Suprapubic skin (tissue), 4 donors: ENCODE data around the gene CACNA1D. TPM values are rescaled to one million over a fixed set of nuclear protein-coding genes. Genes with fewer than 3 reads are reported as not detected.

Experiments
- DNase-seq, 2 donors: peaks; one replicate each; pipeline ENCODE4 v3.0.0-alpha.2; 2019; ENCODE audit warnings: low spot score in 2 of 2
- H3K27ac ChIP-seq: fragments of 200-600 bp; sonication (generic); one replicate; pipeline ENCODE4 v1.5.1; 2019
- H3K27me3 ChIP-seq: fragments of 200-600 bp; sonication (generic); one replicate; pipeline ENCODE4 v1.5.1; 2019
- H3K36me3 ChIP-seq: fragments of 200-600 bp; sonication (generic); one replicate; pipeline ENCODE4 v1.5.1; 2019
- H3K4me1 ChIP-seq: fragments of 200-600 bp; sonication (generic); one replicate; pipeline ENCODE4 v1.5.1; 2019
- H3K4me3 ChIP-seq: fragments of 200-600 bp; sonication (generic); one replicate; pipeline ENCODE4 v1.5.1; 2019; ENCODE audit warnings: mild to moderate bottlenecking
- H3K9me3 ChIP-seq: fragments of 200-600 bp; sonication (generic); one replicate; pipeline ENCODE4 v1.5.1; 2019
- EP300 ChIP-seq: sonication (generic); formaldehyde crosslinking; IDR thresholded peaks from one replicate; pipeline ENCODE4 v1.6.1; 2017; ENCODE audit warnings: antibody characterized with exemption
- POLR2A ChIP-seq, 2 donors: fragments of 450-650 bp; IDR thresholded peaks; one replicate each; pipeline ENCODE4 v1.6.1; 2017; ENCODE audit warnings: antibody characterized with exemption in 2 of 2, mild to moderate bottlenecking in 2 of 2, moderate library complexity in 2 of 2
- POLR2AphosphoS5 ChIP-seq, 3 donors: sonication (generic); formaldehyde crosslinking; IDR thresholded peaks; one replicate each; pipeline ENCODE4 v1.6.1; 2017; ENCODE audit warnings: antibody characterized with exemption in 3 of 3
- WGBS: methylation state at CpG from one replicate; pipeline ENCODE4 v1.1.5; 2018; 5-methylcytosine and 5-hydroxymethylcytosine counted together
- total RNA-seq, 4 donors: library from RNA; depleted of rRNA; stranded (reverse); fragments of >200 nt; gene quantifications; one replicate each; pipeline ENCODE4 v1.1.0, GENCODE V29; 2016
- TF ChIP-seq, protein P1 (sequence below), 2 donors: fragments of 200-600 bp in 1 of 2; fragments of 450-650 bp in 1 of 2; sonication (generic) in 1 of 2; IDR thresholded peaks; one replicate each; pipeline ENCODE4 v1.5.1; 2016 to 2019; ENCODE audit warnings: antibody characterized with exemption in 2 of 2, mild to moderate bottlenecking in 1 of 2, moderate library complexity in 1 of 2

CACNA1D gene
- total RNA-seq, 4 donors from 2014 or later, result 1.9 to 28.2 (median 6.3) TPM

GRCh38 chr3:53614307-53614706, 119.9 kb downstream of the CACNA1D start:
- no peaks in the 10 kb centered on the region for H3K36me3 ChIP-seq
- no peak overlapping the region for H3K27ac ChIP-seq
- H3K9me3 ChIP-seq, result no peaks in the 10 kb centered on the region
- no peak overlapping the region for H3K4me3 ChIP-seq
- H3K27me3 ChIP-seq, result no peaks in the 10 kb centered on the region
- WGBS, result 66% methylated on average over 5 of the region's 5 CpGs
- peak in 1 of 2 donors; percentile 50 for DNase-seq
- TF ChIP-seq POLR2AphosphoS5 (IDR thresholded peaks at IDR 0.05), result no peak
- no peak for TF ChIP-seq POLR2A (IDR thresholded peaks at IDR 0.05)
- TF ChIP-seq EP300, result no peak
- TF ChIP-seq, protein P1, sequence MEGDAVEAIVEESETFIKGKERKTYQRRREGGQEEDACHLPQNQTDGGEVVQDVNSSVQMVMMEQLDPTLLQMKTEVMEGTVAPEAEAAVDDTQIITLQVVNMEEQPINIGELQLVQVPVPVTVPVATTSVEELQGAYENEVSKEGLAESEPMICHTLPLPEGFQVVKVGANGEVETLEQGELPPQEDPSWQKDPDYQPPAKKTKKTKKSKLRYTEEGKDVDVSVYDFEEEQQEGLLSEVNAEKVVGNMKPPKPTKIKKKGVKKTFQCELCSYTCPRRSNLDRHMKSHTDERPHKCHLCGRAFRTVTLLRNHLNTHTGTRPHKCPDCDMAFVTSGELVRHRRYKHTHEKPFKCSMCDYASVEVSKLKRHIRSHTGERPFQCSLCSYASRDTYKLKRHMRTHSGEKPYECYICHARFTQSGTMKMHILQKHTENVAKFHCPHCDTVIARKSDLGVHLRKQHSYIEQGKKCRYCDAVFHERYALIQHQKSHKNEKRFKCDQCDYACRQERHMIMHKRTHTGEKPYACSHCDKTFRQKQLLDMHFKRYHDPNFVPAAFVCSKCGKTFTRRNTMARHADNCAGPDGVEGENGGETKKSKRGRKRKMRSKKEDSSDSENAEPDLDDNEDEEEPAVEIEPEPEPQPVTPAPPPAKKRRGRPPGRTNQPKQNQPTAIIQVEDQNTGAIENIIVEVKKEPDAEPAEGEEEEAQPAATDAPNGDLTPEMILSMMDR (IDR thresholded peaks at IDR 0.05), result no peak
- H3K4me1 ChIP-seq, result no peaks in the 10 kb centered on the region

DNA sequence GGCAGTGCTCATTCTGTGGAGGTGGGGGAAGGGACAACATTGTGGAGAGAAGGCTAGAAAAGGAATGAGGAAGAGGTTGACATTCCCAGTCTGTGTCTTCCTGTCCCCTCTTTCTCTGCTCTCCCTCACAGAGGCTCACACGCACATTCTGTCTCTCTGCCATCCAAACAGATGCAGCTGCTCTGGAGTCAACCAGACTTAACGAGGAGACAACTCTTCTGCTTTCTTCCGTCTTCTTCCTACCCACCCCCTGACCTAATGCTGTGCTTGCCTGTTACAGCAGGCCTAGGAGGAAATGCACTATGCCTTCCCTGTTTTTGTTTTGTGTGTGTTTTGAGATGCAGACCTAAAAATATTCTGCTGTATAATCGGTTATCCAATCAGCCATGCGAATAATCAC, 121.9 kb downstream of the CACNA1D start:
- TF ChIP-seq, protein P1 (IDR thresholded peaks at IDR 0.05), result no peak
- TF ChIP-seq POLR2A (IDR thresholded peaks at IDR 0.05), result no peak
- TF ChIP-seq EP300, result no peak
- TF ChIP-seq POLR2AphosphoS5 (IDR thresholded peaks at IDR 0.05), result no peak
- no peaks in the 10 kb centered on the region for H3K36me3 ChIP-seq
- H3K27ac ChIP-seq, result no peak overlapping the region
- H3K27me3 ChIP-seq, result no peaks in the 10 kb centered on the region
- H3K4me1 ChIP-seq, result no peaks in the 10 kb centered on the region
- no peak overlapping the region for H3K4me3 ChIP-seq
- H3K9me3 ChIP-seq, result no peaks in the 10 kb centered on the region
- WGBS, result 24% methylated on average over 5 of the region's 5 CpGs
- no peak for DNase-seq

DNA sequence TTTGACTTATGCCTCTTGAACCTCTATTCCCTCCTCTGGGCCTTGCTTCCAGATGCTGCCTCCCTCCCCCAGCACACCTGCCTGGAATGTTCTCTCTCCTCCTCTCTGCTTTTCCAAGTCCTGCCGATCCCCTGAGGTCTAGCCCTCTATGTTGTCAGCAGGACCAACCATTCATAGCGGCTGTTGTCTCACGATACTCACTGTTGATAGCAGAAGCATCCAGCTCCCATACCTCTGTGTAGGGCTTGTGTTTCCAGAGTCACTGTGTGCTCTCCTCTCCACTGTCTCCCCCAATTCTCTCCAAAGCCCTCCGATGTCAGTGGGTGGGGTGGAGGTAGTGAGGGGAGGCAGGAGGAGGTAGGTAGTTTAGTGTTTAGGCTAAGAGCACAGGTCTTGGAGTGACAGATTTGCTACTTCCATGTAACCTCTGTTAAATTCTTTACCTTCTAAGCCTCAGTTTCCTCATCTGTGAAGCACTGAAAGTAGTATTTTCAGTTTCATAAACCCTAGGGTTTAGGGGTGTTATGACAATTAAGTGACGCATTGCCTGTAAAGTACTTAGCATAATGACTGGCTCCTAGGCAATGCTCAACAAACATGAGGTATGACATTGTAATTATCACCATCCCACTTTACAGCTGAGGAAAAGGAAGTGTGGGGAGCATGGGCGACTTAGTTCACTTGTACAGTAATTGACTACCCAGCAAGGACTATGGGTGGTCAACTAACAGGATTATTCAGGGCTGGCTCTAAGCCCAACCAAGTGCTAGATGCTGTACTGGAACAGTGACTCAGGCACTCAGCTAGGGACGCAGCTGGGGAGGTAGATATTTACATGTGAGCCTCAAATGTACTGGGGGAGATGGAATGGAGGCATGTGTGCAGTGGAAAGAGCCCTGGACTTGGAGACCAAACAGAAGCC, 122.8 kb downstream of the CACNA1D start:
- no peak for TF ChIP-seq POLR2AphosphoS5 (IDR thresholded peaks at IDR 0.05)
- TF ChIP-seq, protein P1 (IDR thresholded peaks at IDR 0.05), result no peak
- TF ChIP-seq EP300, result no peak
- TF ChIP-seq POLR2A (IDR thresholded peaks at IDR 0.05), result no peak
- no peak for DNase-seq
- H3K4me1 ChIP-seq, result no peaks in the 10 kb centered on the region
- no peaks in the 10 kb centered on the region for H3K27me3 ChIP-seq
- H3K4me3 ChIP-seq, result no peak overlapping the region
- 90% methylated on average over 7 of the region's 7 CpGs for WGBS
- H3K27ac ChIP-seq, result no peak overlapping the region
- H3K9me3 ChIP-seq, result no peaks in the 10 kb centered on the region
- no peaks in the 10 kb centered on the region for H3K36me3 ChIP-seq

DNA sequence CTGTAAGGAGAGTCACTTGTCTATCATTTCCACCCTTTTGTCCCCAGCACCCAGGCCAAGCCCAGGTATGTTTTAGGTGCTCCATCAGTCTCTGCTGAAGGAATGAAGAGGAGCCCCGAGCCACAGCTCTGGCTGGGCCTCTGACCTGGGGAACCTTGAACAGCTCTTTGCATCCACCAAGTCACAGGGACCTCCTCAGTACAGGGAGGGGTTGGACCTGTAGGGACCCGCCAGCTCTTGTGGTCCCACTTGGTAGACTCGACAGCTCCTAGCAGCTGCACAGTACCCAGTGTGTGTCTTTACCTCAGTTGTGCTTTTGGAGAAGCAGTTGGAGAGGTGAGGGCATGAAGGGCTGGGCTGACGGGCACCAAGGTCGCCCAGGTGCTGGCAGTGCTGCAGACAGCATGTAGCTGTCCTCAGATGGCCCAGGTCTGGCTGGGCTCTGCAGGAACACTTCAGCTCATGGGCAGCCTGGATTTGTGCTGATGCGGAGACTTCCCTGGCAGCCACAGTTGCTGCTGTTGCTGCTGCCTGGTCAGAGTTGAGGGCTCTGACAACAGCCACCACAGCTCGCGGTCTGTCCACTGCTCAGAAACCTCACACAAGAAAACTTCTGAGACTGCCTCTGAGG, 123.6 kb downstream of the CACNA1D start:
- Histone ChIP-seq H3K4me1 (no peaks in the 10 kb centered on the region), H3K4me3 (no peak overlapping the region), H3K27ac (no peak overlapping the region), H3K9me3 (no peaks in the 10 kb centered on the region), H3K27me3 (no peaks in the 10 kb centered on the region), H3K36me3 (no peaks in the 10 kb centered on the region)
- no peak for DNase-seq
- WGBS, result 94% methylated on average over 6 of the region's 8 CpGs
- TF ChIP-seq POLR2A (IDR thresholded peaks at IDR 0.05) (no peak), POLR2AphosphoS5 (IDR thresholded peaks at IDR 0.05) (no peak), EP300 (no peak)
- TF ChIP-seq, protein P1 (IDR thresholded peaks at IDR 0.05), result no peak

DNA sequence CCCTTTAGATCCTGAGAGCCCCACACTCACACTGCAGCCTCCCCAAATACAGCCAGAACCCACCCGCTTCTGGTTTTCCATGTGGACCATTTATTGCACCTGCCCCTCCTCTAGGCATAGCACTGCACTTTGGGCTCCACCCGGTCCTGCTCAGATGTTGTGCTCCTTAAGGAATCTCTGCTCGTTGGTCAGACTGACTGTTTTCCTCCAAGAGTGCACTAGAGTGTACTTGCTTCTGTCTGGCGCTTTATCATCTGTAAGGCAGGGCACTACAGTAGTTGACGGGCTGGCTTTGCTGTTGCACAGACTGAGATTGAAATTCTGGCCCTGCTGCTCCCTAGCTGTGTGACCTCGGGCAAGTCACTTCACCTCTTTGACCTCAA, 124.1 kb downstream of the CACNA1D start:
- no peak for DNase-seq
- TF ChIP-seq EP300 (no peak), POLR2A (IDR thresholded peaks at IDR 0.05) (no peak), POLR2AphosphoS5 (IDR thresholded peaks at IDR 0.05) (no peak)
- TF ChIP-seq, protein P1 (IDR thresholded peaks at IDR 0.05), result no peak
- H3K27ac ChIP-seq, result no peak overlapping the region
- 72% methylated on average over 6 of the region's 6 CpGs for WGBS
- no peaks in the 10 kb centered on the region for H3K27me3 ChIP-seq
- no peaks in the 10 kb centered on the region for H3K9me3 ChIP-seq
- H3K4me3 ChIP-seq, result no peak overlapping the region
- no peaks in the 10 kb centered on the region for H3K4me1 ChIP-seq
- no peaks in the 10 kb centered on the region for H3K36me3 ChIP-seq
